H1 (cell line): ENCODE measurements around the gene NKX2-1. TPM values are rescaled to one million over a fixed set of nuclear protein-coding genes. Genes with fewer than 3 reads are reported as not detected.

Experiments used
- CTCF ChIA-PET: fragments of 300-600 bp; sonication (Branson Sonifier 250); formaldehyde crosslinking; loops from one replicate; lab custom pipeline; 2021; ENCODE audit not compliant: partially characterized antibody; lab: Charles Lee
- POLR2A ChIA-PET: fragments of 300-600 bp; sonication (Branson Sonifier 250); formaldehyde crosslinking; loops from one replicate; lab custom pipeline; 2021; ENCODE audit warnings: inconsistent platforms; ENCODE audit not compliant: partially characterized antibody; lab: Charles Lee
- DNase-seq, 2 experiments: peaks; one replicate each; pipeline versions ENCODE4 v3.0.0 to v3.0.0-alpha.2; 2010 to 2022; ENCODE audit warnings: low spot score in 2 of 2, low read depth in 1 of 2, mixed read lengths in 1 of 2
- FAIRE-seq: peaks from 2 replicates; lab custom pipeline; 2011; peaks lifted over from hg19 to GRCh38; lab: Jason Lieb, UNC
- H2AFZ ChIP-seq: 2 replicates; pipeline ENCODE4 v1.8.1; 2012; ENCODE audit warnings: low read length, inconsistent platforms
- H2AK5ac ChIP-seq: 2 replicates; pipeline ENCODE4 v1.6.1; 2013; ENCODE audit warnings: low read depth, low read length
- H2BK120ac ChIP-seq: replicated peaks from 2 replicates; pipeline ENCODE3; 2013; ENCODE audit warnings: low read depth, low read length, inconsistent platforms
- H2BK12ac ChIP-seq: 2 replicates; pipeline ENCODE4 v1.6.1; 2013; ENCODE audit warnings: low read depth, low read length
- H2BK15ac ChIP-seq: 2 replicates; pipeline ENCODE4 v1.6.1; 2013; ENCODE audit warnings: low read length
- H2BK20ac ChIP-seq: 2 replicates; pipeline ENCODE4 v1.6.1; 2013; ENCODE audit warnings: low read length
- H2BK5ac ChIP-seq: 2 replicates; pipeline ENCODE4 v1.6.1; 2013; ENCODE audit warnings: low read depth, low read length
- H3K14ac ChIP-seq: 2 replicates; pipeline ENCODE4 v1.6.1; 2013; ENCODE audit warnings: inconsistent platforms; ENCODE audit not compliant: insufficient read length
- H3K18ac ChIP-seq: 2 replicates; pipeline ENCODE4 v1.6.1; 2013; ENCODE audit warnings: low read length; ENCODE audit errors: extremely low read depth
- H3K23ac ChIP-seq: 2 replicates; pipeline ENCODE4 v1.6.1; 2013; ENCODE audit warnings: inconsistent platforms; ENCODE audit not compliant: insufficient read length
- H3K23me2 ChIP-seq: 2 replicates; pipeline ENCODE4 v1.6.1; 2013; ENCODE audit warnings: low read depth, low read length
- H3K27ac ChIP-seq: 2 replicates; pipeline ENCODE4 v1.6.1; 2011; ENCODE audit warnings: low read depth, low read length, inconsistent platforms
- H3K27me3 ChIP-seq, 4 experiments: replicated peaks in 1 of 4; 1 replicate in 1 of 4; 2 replicates in 3 of 4; pipeline versions ENCODE4 v1.6.1 to v1.8.1; 2011 to 2013; ENCODE audit warnings: low read length in 3 of 4, mild to moderate bottlenecking in 3 of 4, inconsistent platforms in 2 of 4, mixed read lengths in 2 of 4, moderate library complexity in 1 of 4; ENCODE audit not compliant: control insufficient read depth in 3 of 4, insufficient read depth in 3 of 4; ENCODE audit errors: extremely low read depth in 1 of 4
- H3K36me3 ChIP-seq, 4 experiments: 2 replicates each; pipeline versions ENCODE4 v1.6.1 to v1.8.1; 2011 to 2013; ENCODE audit warnings: mild to moderate bottlenecking in 4 of 4, low read length in 3 of 4, moderate library complexity in 2 of 4, control low read depth in 1 of 4, inconsistent platforms in 1 of 4; ENCODE audit not compliant: insufficient read depth in 4 of 4, control insufficient read depth in 2 of 4
- H3K4ac ChIP-seq: replicated peaks from 2 replicates; pipeline ENCODE3; 2013; ENCODE audit warnings: low read length, low read depth, mixed read lengths, inconsistent platforms; ENCODE audit not compliant: insufficient read length
- H3K4me1 ChIP-seq, 4 experiments: replicated peaks in 1 of 4; 1 replicate in 1 of 4; 2 replicates in 3 of 4; pipeline versions ENCODE4 v1.6.1 to v1.8.1; 2011 to 2013; ENCODE audit warnings: low read length in 3 of 4, inconsistent platforms in 2 of 4, mixed read lengths in 1 of 4; ENCODE audit not compliant: insufficient read depth in 4 of 4, control insufficient read depth in 3 of 4
- H3K4me2 ChIP-seq, 2 experiments: 2 replicates each; pipeline versions ENCODE4 v1.6.1 to v1.8.1; 2011 to 2013; ENCODE audit warnings: low read depth in 2 of 2, low read length in 2 of 2, control low read depth in 1 of 2, inconsistent platforms in 1 of 2, mild to moderate bottlenecking in 1 of 2; ENCODE audit not compliant: insufficient read depth in 1 of 2
- H3K4me3 ChIP-seq, 4 experiments: fragments of 200-600, 300-600 bp in 1 of 4; sonication (generic), shearing (Covaris generic), sonication (Bioruptor Twin) in 1 of 4; 2 replicates each; pipeline versions ENCODE4 v1.5.1 to v1.8.1; 2011 to 2016; ENCODE audit warnings: low read length in 4 of 4, low read depth in 3 of 4, control low read depth in 2 of 4, inconsistent platforms in 2 of 4, mild to moderate bottlenecking in 2 of 4, mixed read lengths in 1 of 4, moderate library complexity in 1 of 4; ENCODE audit not compliant: insufficient read depth in 2 of 4; ENCODE audit errors: extremely low read depth in 1 of 4
- H3K56ac ChIP-seq: replicated peaks from 2 replicates; pipeline ENCODE3; 2013; ENCODE audit warnings: low read depth, mild to moderate bottlenecking, mixed read lengths, low read length, inconsistent platforms; ENCODE audit not compliant: insufficient read length
- H3K79me1 ChIP-seq: 2 replicates; pipeline ENCODE4 v1.6.1; 2013; ENCODE audit warnings: low read depth, low read length, control low read depth
- H3K79me2 ChIP-seq, 2 experiments: 2 replicates each; pipeline versions ENCODE4 v1.6.1 to v1.8.1; 2012 to 2013; ENCODE audit warnings: low read length in 2 of 2, mild to moderate bottlenecking in 2 of 2, inconsistent platforms in 1 of 2; ENCODE audit not compliant: insufficient read depth in 2 of 2, control insufficient read depth in 1 of 2
- H3K9ac ChIP-seq, 4 experiments: replicated peaks in 1 of 4; 1 replicate in 1 of 4; 2 replicates in 3 of 4; pipeline versions ENCODE4 v1.6.1 to v1.8.1; 2011 to 2013; ENCODE audit warnings: low read depth in 3 of 4, low read length in 3 of 4, control low read depth in 2 of 4, mild to moderate bottlenecking in 2 of 4, moderate library complexity in 2 of 4, inconsistent platforms in 1 of 4; ENCODE audit errors: extremely low read depth in 1 of 4
- H3K9me3 ChIP-seq, 2 experiments: 2 replicates each; pipeline versions ENCODE4 v1.6.1 to v1.8.1; 2012 to 2013; ENCODE audit warnings: mild to moderate bottlenecking in 2 of 2, moderate library complexity in 2 of 2, control low read depth in 1 of 2, inconsistent platforms in 1 of 2, low read depth in 1 of 2, low read length in 1 of 2, mixed read lengths in 1 of 2; ENCODE audit not compliant: insufficient read depth in 2 of 2
- H4K20me1 ChIP-seq, 2 experiments: replicated peaks in 1 of 2; 2 replicates each; pipeline versions ENCODE3 to v1.8.1; 2011 to 2013; ENCODE audit warnings: inconsistent platforms in 2 of 2, low read length in 2 of 2, mild to moderate bottlenecking in 1 of 2; ENCODE audit not compliant: insufficient read depth in 2 of 2, control insufficient read depth in 1 of 2
- H4K5ac ChIP-seq: 2 replicates; pipeline ENCODE4 v1.6.1; 2013; ENCODE audit warnings: low read length, low read depth, mixed read lengths, inconsistent platforms; ENCODE audit not compliant: insufficient read length
- H4K8ac ChIP-seq: 2 replicates; pipeline ENCODE4 v1.8.0; 2013; ENCODE audit warnings: mild to moderate bottlenecking, moderate library complexity, low read length, inconsistent platforms; ENCODE audit not compliant: insufficient read depth; ENCODE audit errors: extremely low read depth
- H4K91ac ChIP-seq: replicated peaks from 2 replicates; pipeline ENCODE3; 2013; ENCODE audit warnings: low read length, mixed read lengths, inconsistent platforms; ENCODE audit not compliant: insufficient read length
- BCL11A ChIP-seq, 2 experiments: IDR thresholded peaks; one replicate each; pipeline ENCODE4 v1.6.1; 2011; ENCODE audit warnings: low read depth in 2 of 2, low read length in 2 of 2, mild to moderate bottlenecking in 2 of 2
- BRCA1 ChIP-seq: IDR thresholded peaks from 2 replicates; pipeline ENCODE4 v1.6.1; 2012; ENCODE audit warnings: low read depth, low read length, improper control_type of control experiment
- CBX5 ChIP-seq: fragments of 300-800, 300-1000 bp; sonication (generic); IDR thresholded peaks from 2 replicates; pipeline ENCODE4 v1.7.1; 2016; ENCODE audit warnings: antibody characterized with exemption, low read length, low read depth
- CHD1 ChIP-seq: IDR thresholded peaks from 2 replicates; pipeline ENCODE4 v1.6.1; 2012; ENCODE audit warnings: low read depth, low read length, improper control_type of control experiment
- CTBP2 ChIP-seq: IDR thresholded peaks from 2 replicates; pipeline ENCODE4 v1.7.0; 2011; ENCODE audit warnings: borderline replicate concordance, mild to moderate bottlenecking, moderate library complexity, mixed read lengths, low read length; ENCODE audit not compliant: insufficient read depth, insufficient read length
- EZH2 ChIP-seq: fragments of 200-600 bp; sonication (generic); IDR thresholded peaks from 2 replicates; pipeline ENCODE4 v1.7.1; 2012; ENCODE audit warnings: low read depth, mild to moderate bottlenecking, moderate library complexity, low read length, inconsistent platforms; ENCODE audit not compliant: severe bottlenecking
- FOSL1 ChIP-seq: IDR thresholded peaks from 2 replicates; pipeline ENCODE4 v1.6.1; 2011; ENCODE audit warnings: mild to moderate bottlenecking, low read depth, low read length, moderate library complexity; ENCODE audit not compliant: insufficient read depth
- KDM5A ChIP-seq: fragments of 200-600 bp; IDR thresholded peaks from 2 replicates; pipeline ENCODE4 v1.7.1; 2012; ENCODE audit warnings: mild to moderate bottlenecking, low read length, inconsistent platforms, mixed read lengths
- NRF1 ChIP-seq: IDR thresholded peaks from 2 replicates; pipeline ENCODE4 v1.6.1; 2011; ENCODE audit warnings: mild to moderate bottlenecking, low read depth, low read length, improper control_type of control experiment
- RNF2 ChIP-seq: fragments of 200-900, 300-1000 bp; sonication (generic); IDR thresholded peaks from 2 replicates; pipeline ENCODE4 v1.7.1; 2016; ENCODE audit warnings: borderline replicate concordance, low read depth, mild to moderate bottlenecking, antibody characterized with exemption, low read length; ENCODE audit not compliant: poor library complexity, severe bottlenecking; ENCODE audit errors: missing control alignments
- SAP30 ChIP-seq: fragments of 300-600 bp; sonication (generic); IDR thresholded peaks from 2 replicates; pipeline ENCODE4 v1.7.1; 2012; ENCODE audit warnings: low read length, moderate library complexity, mild to moderate bottlenecking, inconsistent platforms; ENCODE audit not compliant: insufficient read depth, insufficient replicate concordance
- SIN3A ChIP-seq, 2 experiments: IDR thresholded peaks in 1 of 2; conservative IDR thresholded peaks in 1 of 2; 2 replicates each; pipeline ENCODE4 v1.6.1; 2011 to 2012; ENCODE audit warnings: low read length in 2 of 2, improper control_type of control experiment in 1 of 2, low read depth in 1 of 2, mild to moderate bottlenecking in 1 of 2
- SP2 ChIP-seq: IDR thresholded peaks from 2 replicates; pipeline ENCODE4 v1.6.1; 2012; ENCODE audit warnings: mild to moderate bottlenecking, low read length, inconsistent platforms
- TAF1 ChIP-seq: IDR thresholded peaks from 2 replicates; pipeline ENCODE4 v1.6.1; 2011; ENCODE audit warnings: mild to moderate bottlenecking, low read depth, low read length
- WGBS, 2 experiments: shearing (Covaris generic) in 1 of 2; methylation state at CpG; one replicate each; pipeline versions ENCODE4 v1.1.6 to v1.1.7; 2013 to 2015; ENCODE audit warnings: low lambda C conversion rate in 2 of 2, mixed read lengths in 2 of 2, inconsistent platforms in 1 of 2, low coverage in 1 of 2, missing lambda C conversion rate in 1 of 2; ENCODE audit not compliant: insufficient replicate concordance in 2 of 2, insufficient coverage in 1 of 2, insufficient read length in 1 of 2; ENCODE audit errors: extremely low coverage in 1 of 2, missing lambda C conversion rate in 1 of 2; 5-methylcytosine and 5-hydroxymethylcytosine counted together
- polyA plus RNA-seq, 7 experiments: library from polyadenylated mRNA; depleted of rRNA in 3 of 7; stranded (reverse) in 5 of 7; unstranded in 2 of 7; fragments of >200 nt in 5 of 7; fragments of 200-250 nt in 2 of 7; gene quantifications; 1 replicate in 5 of 7; 2 replicates in 1 of 7; 4 replicates in 1 of 7; pipeline versions ENCODE4 v1.2.1 to v1.2.3, GENCODE V29; 2011 to 2013; ENCODE audit warnings: missing spikeins in 2 of 7, mixed read lengths in 2 of 7
- total RNA-seq: library from RNA; stranded (reverse); fragmentation: NEBNext Ultra II Directional; extraction: Animal tissue kit (Norgen Biotek cat#: 25700); gene quantifications from 2 replicates; pipeline ENCODE4 v1.2.1, GENCODE V29; 2021

NKX2-1 gene
- total and polyA plus RNA-seq, 2 of the 8 experiments (the other 6 are each of a cell fraction or from before 2014, with no cell fraction given): not detected

DNA sequence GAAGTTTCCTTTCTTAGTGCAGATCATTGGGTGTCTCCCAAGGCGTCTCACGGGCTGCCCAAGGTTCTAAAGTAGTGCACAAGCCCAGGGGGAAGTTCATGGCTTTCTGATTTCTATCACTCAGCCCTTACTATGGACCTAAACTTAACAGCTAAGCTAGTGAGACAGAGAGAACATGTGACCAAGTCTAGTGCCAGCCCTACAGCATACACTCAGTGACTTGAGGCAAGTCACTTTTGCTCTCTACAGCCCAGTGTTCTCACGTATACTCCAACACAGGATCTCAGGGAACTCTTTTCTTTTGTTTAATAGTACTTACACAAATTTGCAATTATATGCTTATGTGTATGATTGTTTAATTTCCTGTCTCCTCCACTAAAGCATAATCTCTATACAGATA is 48.6 kb downstream of the NKX2-1 start:
- H3K4me2 ChIP-seq: no peak overlapping the region
- H4K91ac ChIP-seq: no peak overlapping the region
- no peak overlapping the region for H3K4me3 ChIP-seq
- H3K18ac ChIP-seq: no peak overlapping the region
- no peak overlapping the region for H2BK120ac ChIP-seq
- H3K14ac ChIP-seq: no peak overlapping the region
- no peaks in the 10 kb centered on the region for H3K79me1 ChIP-seq
- H3K9ac ChIP-seq: no peak overlapping the region
- no peak overlapping the region for H2AFZ ChIP-seq
- no peaks in the 10 kb centered on the region for H3K36me3 ChIP-seq
- no peak overlapping the region for H3K56ac ChIP-seq
- H3K23ac ChIP-seq: no peak overlapping the region
- no peak overlapping the region for H2BK20ac ChIP-seq
- no peaks in the 10 kb centered on the region for H3K27me3 ChIP-seq
- no peak overlapping the region for H4K5ac ChIP-seq
- H3K4ac ChIP-seq: no peak overlapping the region
- no peak overlapping the region for H2BK5ac ChIP-seq
- no peak overlapping the region for H2BK15ac ChIP-seq
- DNase-seq: no peak
- ChIA-PET POLR2A (no interaction called here), CTCF (interaction anchor here (0.8 to 2.6 kb wide), 4 partner anchors 9 to 403 kb away, joined by 3 to 9 read pairs (median 4); no protein-coding TSS in a partner anchor)
- no peaks in the 10 kb centered on the region for H3K9me3 ChIP-seq
- no peaks in the 10 kb centered on the region for H3K23me2 ChIP-seq
- no peaks in the 10 kb centered on the region for H4K20me1 ChIP-seq
- no peak overlapping the region for H2BK12ac ChIP-seq
- no peak overlapping the region for H4K8ac ChIP-seq
- FAIRE-seq: no peak
- WGBS, 2 experiments: 87% methylated on average over 3 of the region's 3 CpGs; no CpG with 5 or more reads in 1 of the 2 experiments
- no peak overlapping the region for H3K27ac ChIP-seq
- no peaks in the 10 kb centered on the region for H3K79me2 ChIP-seq
- no peak overlapping the region for H2AK5ac ChIP-seq
- H3K4me1 ChIP-seq: no peaks in the 10 kb centered on the region
- TF ChIP-seq TAF1: no peak
- TF ChIP-seq EZH2: no peak
- TF ChIP-seq CHD1: no peak
- no peak for TF ChIP-seq FOSL1
- TF ChIP-seq SP2: no peak
- no peak for TF ChIP-seq BCL11A (IDR thresholded peaks at IDR 0.05; ENCODE audit: low read depth in 2 of 2, low read length in 2 of 2)
- no peak for TF ChIP-seq BRCA1
- TF ChIP-seq KDM5A: no peak
- no peak for TF ChIP-seq SIN3A (conservative IDR thresholded peaks at IDR 0.05 in 1 of 2, IDR thresholded peaks at IDR 0.05 in 1 of 2; ENCODE audit: low read depth in 1 of 2, low read length in 2 of 2)
- TF ChIP-seq RNF2: no peak
- TF ChIP-seq SAP30: no peak
- TF ChIP-seq NRF1: no peak
- TF ChIP-seq CBX5: no peak
- TF ChIP-seq CTBP2: no peak
